Tibial nerve (tissue), 4 donors: ENCODE measurements around the gene SLC25A52. TPM values are rescaled to one million over a fixed set of nuclear protein-coding genes. Genes with fewer than 3 reads are reported as not detected.
"Not testable (repeated sequence)": the region's sequence is repeated elsewhere in the genome, so short reads cannot be mapped to it uniquely, and the experiment has no call there.

Experiments
- DNase-seq, 2 donors: peaks; one replicate each; pipeline ENCODE4 v3.0.0-alpha.2; 2019; ENCODE audit warnings: low spot score in 2 of 2
- H3K27ac ChIP-seq, 4 donors: fragments of 200-600 bp; sonication (generic) in 3 of 4; one replicate each; pipeline ENCODE4 v1.5.1; 2017 to 2019; ENCODE audit warnings: mild to moderate bottlenecking in 1 of 4
- H3K27me3 ChIP-seq, 2 donors: fragments of 200-600 bp; sonication (generic) in 1 of 2; one replicate each; pipeline versions ENCODE4 v1.5.1 to v1.6.0; 2017 to 2019
- H3K36me3 ChIP-seq, 3 donors: fragments of 200-600 bp; sonication (generic); one replicate each; pipeline ENCODE4 v1.5.1; 2018 to 2019
- H3K4me1 ChIP-seq, 4 donors: fragments of 200-600 bp; sonication (generic) in 3 of 4; one replicate each; pipeline ENCODE4 v1.5.1; 2017 to 2019
- H3K4me3 ChIP-seq, 4 donors: fragments of 200-600 bp; sonication (generic) in 3 of 4; one replicate each; pipeline ENCODE4 v1.5.1; 2017 to 2019; ENCODE audit warnings: mild to moderate bottlenecking in 1 of 4, moderate library complexity in 1 of 4
- H3K9me3 ChIP-seq, 4 donors: fragments of 200-600 bp; sonication (generic) in 3 of 4; one replicate each; pipeline ENCODE4 v1.5.1; 2017 to 2019
- EP300 ChIP-seq, 2 donors: sonication (generic); formaldehyde crosslinking; IDR thresholded peaks; one replicate each; pipeline ENCODE4 v1.6.1; 2017; ENCODE audit warnings: antibody characterized with exemption in 2 of 2, mild to moderate bottlenecking in 1 of 2
- POLR2A ChIP-seq, 2 donors: fragments of 450-650 bp; IDR thresholded peaks; one replicate each; pipeline ENCODE4 v1.6.1; 2017; ENCODE audit warnings: antibody characterized with exemption in 2 of 2, mild to moderate bottlenecking in 2 of 2, moderate library complexity in 2 of 2
- WGBS, 2 donors: methylation state at CpG; one replicate each; pipeline ENCODE4 v1.1.5; 2018; 5-methylcytosine and 5-hydroxymethylcytosine counted together
- total RNA-seq, 4 donors: library from RNA; depleted of rRNA; stranded (reverse); fragments of >200 nt; gene quantifications; one replicate each; pipeline ENCODE4 v1.1.0, GENCODE V29; 2016
- TF ChIP-seq, protein P1 (sequence below), 5 experiments: fragments of 200-600 bp in 3 of 5; fragments of 450-650 bp in 2 of 5; sonication (generic) in 3 of 5; IDR thresholded peaks; one replicate each; pipeline ENCODE4 v1.5.1; 2016 to 2019; ENCODE audit warnings: antibody characterized with exemption in 5 of 5, mild to moderate bottlenecking in 3 of 5, moderate library complexity in 2 of 5

The SLC25A52 gene
- total RNA-seq, 4 donors from 2014 or later, result not detected

DNA sequence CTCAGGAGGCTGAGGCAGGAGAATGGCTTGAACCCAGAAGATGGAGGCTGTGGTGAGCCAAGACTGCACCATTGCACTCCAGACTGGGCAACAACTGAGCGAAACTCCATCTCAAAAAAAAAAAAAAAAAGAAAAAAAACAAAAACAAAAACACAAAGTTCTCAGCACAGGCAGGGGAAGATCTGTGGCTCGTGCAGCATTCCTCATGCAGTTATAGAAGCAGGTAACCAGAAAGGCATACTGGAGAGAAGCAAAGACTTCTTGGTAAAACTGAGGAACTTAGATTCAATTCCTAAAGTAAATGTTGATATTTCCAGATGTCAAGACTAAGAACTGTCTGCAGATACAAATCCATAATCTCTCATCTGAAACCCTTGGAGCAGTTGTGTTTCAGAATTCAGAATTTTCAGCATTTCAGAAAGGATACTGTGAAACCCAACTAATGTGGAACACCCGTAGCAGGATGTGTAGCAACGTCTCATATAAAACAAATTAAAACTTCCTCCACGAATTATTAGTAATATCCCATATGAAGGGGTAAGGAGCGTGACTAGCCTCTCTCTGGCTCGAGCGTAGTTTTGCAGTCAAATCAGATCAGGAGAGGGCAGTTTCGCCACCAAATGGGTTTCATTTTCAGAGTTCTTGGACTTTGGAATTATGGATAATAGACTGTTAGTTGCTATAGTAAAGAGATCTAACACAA is 13.2 kb upstream of the SLC25A52 start:
- Histone ChIP-seq H3K4me1 (no peaks in the 10 kb centered on the region), H3K27ac (no peak overlapping the region), H3K9me3 (peaks cover 0 to 19% (median 0%) of the 10 kb centered on the region in 4 donors), H3K4me3 (no peak overlapping the region), H3K36me3 (no peaks in the 10 kb centered on the region), H3K27me3 (no peaks in the 10 kb centered on the region)
- 88 to 92% methylated on average over 9 of the region's 9 CpGs for WGBS, 2 donors
- TF ChIP-seq, protein P1, sequence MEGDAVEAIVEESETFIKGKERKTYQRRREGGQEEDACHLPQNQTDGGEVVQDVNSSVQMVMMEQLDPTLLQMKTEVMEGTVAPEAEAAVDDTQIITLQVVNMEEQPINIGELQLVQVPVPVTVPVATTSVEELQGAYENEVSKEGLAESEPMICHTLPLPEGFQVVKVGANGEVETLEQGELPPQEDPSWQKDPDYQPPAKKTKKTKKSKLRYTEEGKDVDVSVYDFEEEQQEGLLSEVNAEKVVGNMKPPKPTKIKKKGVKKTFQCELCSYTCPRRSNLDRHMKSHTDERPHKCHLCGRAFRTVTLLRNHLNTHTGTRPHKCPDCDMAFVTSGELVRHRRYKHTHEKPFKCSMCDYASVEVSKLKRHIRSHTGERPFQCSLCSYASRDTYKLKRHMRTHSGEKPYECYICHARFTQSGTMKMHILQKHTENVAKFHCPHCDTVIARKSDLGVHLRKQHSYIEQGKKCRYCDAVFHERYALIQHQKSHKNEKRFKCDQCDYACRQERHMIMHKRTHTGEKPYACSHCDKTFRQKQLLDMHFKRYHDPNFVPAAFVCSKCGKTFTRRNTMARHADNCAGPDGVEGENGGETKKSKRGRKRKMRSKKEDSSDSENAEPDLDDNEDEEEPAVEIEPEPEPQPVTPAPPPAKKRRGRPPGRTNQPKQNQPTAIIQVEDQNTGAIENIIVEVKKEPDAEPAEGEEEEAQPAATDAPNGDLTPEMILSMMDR (IDR thresholded peaks at IDR 0.05), result no peak
- TF ChIP-seq EP300 (IDR thresholded peaks at IDR 0.05) (no peak), POLR2A (IDR thresholded peaks at IDR 0.05) (no peak)
- no peak for DNase-seq

- DNase-seq, result no peak
- no peaks in the 10 kb centered on the region for H3K27me3 ChIP-seq
- TF ChIP-seq POLR2A (IDR thresholded peaks at IDR 0.05), result no peak
- TF ChIP-seq, protein P1 (IDR thresholded peaks at IDR 0.05), result no peak
- no peak for TF ChIP-seq EP300 (IDR thresholded peaks at IDR 0.05)
- H3K9me3 ChIP-seq, result peaks cover 0 to 7% (median 0%) of the 10 kb centered on the region in 4 donors
- no peak overlapping the region for H3K4me3 ChIP-seq
- H3K27ac ChIP-seq, result no peak overlapping the region
- H3K36me3 ChIP-seq, result no peaks in the 10 kb centered on the region
- H3K4me1 ChIP-seq, result no peaks in the 10 kb centered on the region
- 94 to 95% methylated on average over 3 of the region's 3 CpGs for WGBS, 2 donors
These were observed 12.0 kb upstream of the SLC25A52 start for GRCh38 chr18:31772699-31773098.

GRCh38 chr18:31750273-31750672 is 10.4 kb downstream of the SLC25A52 start:
- WGBS, 2 donors, result 61 to 69% methylated on average over 3 of the region's 3 CpGs
- no peaks in the 10 kb centered on the region for H3K27me3 ChIP-seq
- no peaks in the 10 kb centered on the region for H3K4me1 ChIP-seq
- H3K36me3 ChIP-seq, result no peaks in the 10 kb centered on the region
- H3K4me3 ChIP-seq, result no peak overlapping the region
- no peak overlapping the region for H3K27ac ChIP-seq
- no peaks in the 10 kb centered on the region for H3K9me3 ChIP-seq
- TF ChIP-seq, protein P1 (IDR thresholded peaks at IDR 0.05), result no peak
- TF ChIP-seq POLR2A (IDR thresholded peaks at IDR 0.05) (no peak), EP300 (IDR thresholded peaks at IDR 0.05) (no peak)
- DNase-seq, result no peak

- 83% methylated on average over 4 of the region's 4 CpGs for WGBS, 2 donors
- H3K27me3 ChIP-seq, result no peaks in the 10 kb centered on the region
- no peaks in the 10 kb centered on the region for H3K9me3 ChIP-seq
- TF ChIP-seq POLR2A (IDR thresholded peaks at IDR 0.05) (no peak), EP300 (IDR thresholded peaks at IDR 0.05) (no peak)
- TF ChIP-seq, protein P1 (IDR thresholded peaks at IDR 0.05), result no peak
- H3K36me3 ChIP-seq, result no peaks in the 10 kb centered on the region
- no peak overlapping the region for H3K27ac ChIP-seq
- H3K4me1 ChIP-seq, result no peaks in the 10 kb centered on the region
- no peak for DNase-seq
- H3K4me3 ChIP-seq, result no peak overlapping the region
These were observed 14.3 kb downstream of the SLC25A52 start for GRCh38 chr18:31746396-31746795.

DNA sequence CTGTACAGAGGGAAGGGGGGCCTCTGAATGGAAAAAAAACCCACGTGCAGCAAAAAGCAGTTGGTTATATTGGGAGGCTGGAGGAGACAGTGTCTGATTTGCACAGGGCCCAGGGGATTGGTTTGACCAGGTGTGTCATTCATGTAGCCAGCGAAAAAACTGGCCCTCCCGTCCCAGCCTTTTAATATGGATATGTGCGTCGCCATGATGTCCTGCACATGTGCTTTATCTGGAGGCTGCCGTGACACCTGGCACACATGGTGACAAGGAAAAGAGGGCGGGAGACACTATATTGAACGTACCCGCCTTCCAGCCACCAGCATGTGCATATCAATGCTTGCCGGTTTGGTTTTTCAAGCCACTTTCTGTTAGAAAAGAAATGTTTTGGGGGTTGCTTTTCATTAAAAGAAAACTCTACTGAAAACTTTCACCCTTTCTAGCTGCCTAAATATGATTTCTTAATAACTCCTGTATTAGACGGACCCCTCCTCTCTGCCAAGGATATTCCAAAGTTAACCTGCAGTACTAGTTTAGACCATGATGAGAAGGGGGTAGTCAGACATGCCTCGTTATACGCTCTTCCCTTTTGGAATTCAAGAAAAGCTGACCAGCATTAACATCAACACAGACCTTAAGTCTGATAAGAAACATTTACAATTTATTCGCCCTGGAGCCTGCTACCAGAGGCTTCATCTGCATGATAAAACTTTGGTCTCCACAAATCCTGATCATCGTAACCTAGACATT is 16.2 kb downstream of the SLC25A52 start:
- Histone ChIP-seq H3K27ac (no peak overlapping the region), H3K4me3 (no peak overlapping the region), H3K4me1 (no peaks in the 10 kb centered on the region), H3K9me3 (no peaks in the 10 kb centered on the region), H3K27me3 (no peaks in the 10 kb centered on the region), H3K36me3 (no peaks in the 10 kb centered on the region)
- no peak for DNase-seq
- 82% methylated on average over 15 of the region's 15 CpGs for WGBS, 2 donors
- TF ChIP-seq EP300 (IDR thresholded peaks at IDR 0.05), result no peak

DNA sequence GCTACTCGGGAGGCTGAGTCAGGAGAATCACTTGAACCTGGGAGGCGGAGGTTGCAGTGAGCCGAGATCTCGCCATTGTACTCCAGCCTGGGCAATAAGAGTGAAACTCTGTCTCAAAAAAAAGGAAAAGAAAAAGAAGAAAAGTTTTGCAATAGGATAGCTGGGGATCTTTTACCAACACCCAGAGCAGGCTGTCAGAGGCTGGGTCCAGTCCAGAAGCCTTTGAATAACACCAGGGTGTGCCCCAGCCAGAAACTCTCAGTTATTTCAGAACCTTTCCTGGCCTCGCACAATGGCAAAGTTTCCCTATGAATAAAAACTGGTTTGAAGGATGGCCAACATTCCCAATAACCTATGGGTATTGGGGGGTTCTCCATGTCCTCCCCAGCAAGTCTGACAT is 17.1 kb downstream of the SLC25A52 start:
- H3K4me1 ChIP-seq, H3K27me3 ChIP-seq, H3K4me3 ChIP-seq, H3K9me3 ChIP-seq, H3K36me3 ChIP-seq, H3K27ac ChIP-seq: not testable (repeated sequence)
- 88 to 89% methylated on average over 5 of the region's 5 CpGs for WGBS, 2 donors
- DNase-seq, result peak in 1 of 2 donors; percentile 48
